MM.1S (cell line): ENCODE results near the gene ACBD6.

Experiments used
- DNase-seq: peaks from one replicate; pipeline ENCODE4 v3.0.0-alpha.2; 2015
- H2AFZ ChIP-seq: fragments of 300-600 bp; sonication (generic); 2 replicates; pipeline ENCODE4 v1.6.0; 2016; ENCODE audit warnings: antibody characterized with exemption, low read length
- H3F3A ChIP-seq: fragments of 300-600 bp; sonication (generic); 2 replicates; pipeline ENCODE4 v1.6.1; 2016; ENCODE audit warnings: mild to moderate bottlenecking, antibody characterized with exemption, low read length, moderate library complexity, mixed read lengths; ENCODE audit not compliant: insufficient read depth
- H3K27ac ChIP-seq: fragments of 300-600 bp; sonication (generic); 2 replicates; pipeline ENCODE4 v1.5.1; 2016; ENCODE audit warnings: mild to moderate bottlenecking, low read length
- H3K27me3 ChIP-seq: fragments of 300-600 bp; sonication (generic); replicated peaks from 2 replicates; pipeline ENCODE4 v1.6.0; 2016; ENCODE audit warnings: low read length; ENCODE audit not compliant: insufficient read depth
- H3K36me3 ChIP-seq: fragments of 300-600 bp; sonication (generic); replicated peaks from 2 replicates; pipeline ENCODE4 v1.6.1; 2016; ENCODE audit warnings: mild to moderate bottlenecking, low read length, mixed read lengths; ENCODE audit not compliant: insufficient read depth
- H3K4me1 ChIP-seq: fragments of 300-600 bp; sonication (generic); 2 replicates; pipeline ENCODE4 v1.6.1; 2016; ENCODE audit warnings: low read length, mixed read lengths
- H3K4me2 ChIP-seq: fragments of 300-600 bp; sonication (generic); 2 replicates; pipeline ENCODE4 v1.6.0; 2016; ENCODE audit warnings: low read depth, low read length
- H3K4me3 ChIP-seq: fragments of 300-600 bp; sonication (generic); 2 replicates; pipeline ENCODE4 v1.5.1; 2016; ENCODE audit warnings: low read length, mixed read lengths
- H3K79me2 ChIP-seq: fragments of 300-600 bp; sonication (generic); 2 replicates; pipeline ENCODE4 v1.6.1; 2016; ENCODE audit warnings: mixed run types, low read length, mixed read lengths
- H3K9ac ChIP-seq: fragments of 300-600 bp; sonication (generic); 2 replicates; pipeline ENCODE4 v1.6.1; 2016; ENCODE audit warnings: low read length, mixed read lengths
- H3K9me2 ChIP-seq: fragments of 300-600 bp; sonication (generic); replicated peaks from 2 replicates; pipeline ENCODE4 v1.6.1; 2016; ENCODE audit warnings: mild to moderate bottlenecking, low read length, mixed read lengths; ENCODE audit not compliant: insufficient read depth
- H3K9me3 ChIP-seq: fragments of 300-600 bp; sonication (generic); replicated peaks from 2 replicates; pipeline ENCODE4 v1.6.1; 2016; ENCODE audit warnings: mild to moderate bottlenecking, low read length, mixed read lengths; ENCODE audit not compliant: insufficient read depth
- H4K20me1 ChIP-seq: fragments of 300-600 bp; sonication (generic); 2 replicates; pipeline ENCODE4 v1.6.1; 2016; ENCODE audit warnings: mild to moderate bottlenecking, low read length, moderate library complexity, mixed read lengths; ENCODE audit not compliant: insufficient read depth
- EZH2 ChIP-seq: fragments of 300-600 bp; sonication (generic); optimal IDR thresholded peaks from 2 replicates; pipeline ENCODE3; 2017; ENCODE audit warnings: low read depth, mild to moderate bottlenecking, antibody characterized with exemption, low read length, mixed read lengths
- EZH2phosphoT487 ChIP-seq: fragments of 300-600 bp; sonication (generic); IDR thresholded peaks from 2 replicates; pipeline ENCODE4 v1.6.1; 2018; ENCODE audit warnings: antibody characterized with exemption, low read length
- TF ChIP-seq, protein P1 (sequence below): fragments of 300-600 bp; sonication (generic); IDR thresholded peaks from 2 replicates; pipeline ENCODE4 v1.5.1; 2016; ENCODE audit warnings: antibody characterized with exemption, low read length, mixed read lengths

The ACBD6 gene

DNA sequence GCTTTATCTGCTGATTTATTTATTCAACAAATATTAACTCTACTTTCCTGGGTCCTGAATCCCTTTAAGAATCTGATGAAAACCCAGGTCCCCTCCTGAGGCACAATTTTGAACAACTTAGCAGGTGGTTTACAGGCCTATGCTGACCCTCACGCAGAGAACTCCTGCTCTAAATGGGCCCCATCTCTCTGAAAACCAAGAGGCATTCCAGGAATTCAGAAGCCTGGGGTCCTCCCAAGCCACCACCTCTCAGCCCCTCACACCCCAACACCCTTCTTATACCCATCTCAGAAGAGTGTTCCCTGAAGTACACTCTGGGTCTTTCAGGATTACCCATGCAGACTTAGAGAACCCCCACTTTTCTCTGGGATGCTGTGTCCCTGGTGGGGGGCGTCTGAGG, 237.8 kb downstream of the ACBD6 start:
- Histone ChIP-seq H3K27me3 (no peaks in the 10 kb centered on the region), H3K27ac (no peak overlapping the region), H3K4me2 (no peak overlapping the region), H3K9me3 (no peaks in the 10 kb centered on the region), H3K9ac (no peak overlapping the region), H3F3A (no peaks in the 10 kb centered on the region), H3K9me2 (no peaks in the 10 kb centered on the region), H3K79me2 (no peaks in the 10 kb centered on the region), H2AFZ (no peak overlapping the region), H4K20me1 (no peaks in the 10 kb centered on the region), H3K4me3 (no peak overlapping the region), H3K4me1 (no peaks in the 10 kb centered on the region), H3K36me3 (no peaks in the 10 kb centered on the region)
- no peak for DNase-seq
- TF ChIP-seq EZH2 (no peak), EZH2phosphoT487 (no peak)

DNA sequence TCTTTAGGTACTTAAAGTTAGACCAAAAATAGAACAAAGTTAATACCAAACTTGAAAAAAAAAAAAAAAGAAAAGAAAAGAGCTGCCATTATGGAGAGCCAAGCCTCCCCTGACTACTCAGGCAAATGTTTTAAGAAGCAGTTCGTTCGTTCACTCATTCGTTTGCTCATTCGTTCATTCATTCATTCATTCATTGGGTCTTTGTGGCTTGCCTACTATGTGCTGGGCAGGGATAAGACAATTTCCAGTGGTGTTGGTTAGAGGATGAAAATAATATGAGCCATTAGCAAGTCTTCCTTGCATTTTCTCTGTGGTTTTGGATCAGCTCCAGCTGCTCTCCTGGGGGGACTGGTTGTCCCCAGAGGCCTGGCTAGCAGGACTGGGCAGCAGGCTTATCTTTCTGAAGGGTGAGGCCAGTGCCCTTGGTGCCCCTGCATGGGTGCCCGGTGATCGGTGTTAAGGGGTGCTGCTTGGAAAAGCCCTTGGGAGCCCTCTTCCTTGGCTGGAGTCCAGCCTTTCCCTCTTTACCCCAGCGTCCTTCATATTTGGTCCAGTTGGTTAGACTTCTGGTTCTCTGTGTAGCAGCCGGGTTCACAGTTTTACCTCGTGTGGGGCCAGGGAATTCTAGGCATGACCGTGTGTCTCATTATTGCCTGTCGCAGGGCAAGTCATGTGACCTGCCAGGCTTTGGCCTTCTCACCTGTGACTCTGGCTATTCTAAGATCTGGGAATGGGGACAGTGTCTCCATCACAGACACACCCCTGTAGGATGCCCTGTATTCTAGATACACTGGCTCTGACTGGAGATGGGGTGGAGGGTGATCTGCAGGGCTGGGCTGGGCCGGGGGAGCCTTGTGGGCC, 239.5 kb downstream of the ACBD6 start:
- H3K27ac ChIP-seq, result no peak overlapping the region
- no peak for DNase-seq
- no peaks in the 10 kb centered on the region for H3F3A ChIP-seq
- H4K20me1 ChIP-seq, result no peaks in the 10 kb centered on the region
- H3K4me3 ChIP-seq, result no peak overlapping the region
- H3K27me3 ChIP-seq, result no peaks in the 10 kb centered on the region
- no peak overlapping the region for H3K4me2 ChIP-seq
- no peaks in the 10 kb centered on the region for H3K9me3 ChIP-seq
- TF ChIP-seq EZH2 (no peak), EZH2phosphoT487 (no peak)
- TF ChIP-seq, protein P1, sequence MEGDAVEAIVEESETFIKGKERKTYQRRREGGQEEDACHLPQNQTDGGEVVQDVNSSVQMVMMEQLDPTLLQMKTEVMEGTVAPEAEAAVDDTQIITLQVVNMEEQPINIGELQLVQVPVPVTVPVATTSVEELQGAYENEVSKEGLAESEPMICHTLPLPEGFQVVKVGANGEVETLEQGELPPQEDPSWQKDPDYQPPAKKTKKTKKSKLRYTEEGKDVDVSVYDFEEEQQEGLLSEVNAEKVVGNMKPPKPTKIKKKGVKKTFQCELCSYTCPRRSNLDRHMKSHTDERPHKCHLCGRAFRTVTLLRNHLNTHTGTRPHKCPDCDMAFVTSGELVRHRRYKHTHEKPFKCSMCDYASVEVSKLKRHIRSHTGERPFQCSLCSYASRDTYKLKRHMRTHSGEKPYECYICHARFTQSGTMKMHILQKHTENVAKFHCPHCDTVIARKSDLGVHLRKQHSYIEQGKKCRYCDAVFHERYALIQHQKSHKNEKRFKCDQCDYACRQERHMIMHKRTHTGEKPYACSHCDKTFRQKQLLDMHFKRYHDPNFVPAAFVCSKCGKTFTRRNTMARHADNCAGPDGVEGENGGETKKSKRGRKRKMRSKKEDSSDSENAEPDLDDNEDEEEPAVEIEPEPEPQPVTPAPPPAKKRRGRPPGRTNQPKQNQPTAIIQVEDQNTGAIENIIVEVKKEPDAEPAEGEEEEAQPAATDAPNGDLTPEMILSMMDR, result no peak
- no peaks in the 10 kb centered on the region for H3K36me3 ChIP-seq
- H3K4me1 ChIP-seq, result no peaks in the 10 kb centered on the region
- H3K9me2 ChIP-seq, result no peaks in the 10 kb centered on the region
- no peaks in the 10 kb centered on the region for H3K79me2 ChIP-seq
- H2AFZ ChIP-seq, result no peak overlapping the region
- no peak overlapping the region for H3K9ac ChIP-seq

- Histone ChIP-seq H3K9me2 (no peaks in the 10 kb centered on the region), H3K9me3 (no peaks in the 10 kb centered on the region), H3K4me2 (no peak overlapping the region), H3K4me1 (no peaks in the 10 kb centered on the region), H3K27me3 (no peaks in the 10 kb centered on the region), H4K20me1 (no peaks in the 10 kb centered on the region), H2AFZ (no peak overlapping the region), H3K9ac (no peak overlapping the region), H3K36me3 (no peaks in the 10 kb centered on the region), H3K79me2 (no peaks in the 10 kb centered on the region), H3K4me3 (no peak overlapping the region), H3F3A (no peaks in the 10 kb centered on the region), H3K27ac (no peak overlapping the region)
- DNase-seq, result no peak
- TF ChIP-seq EZH2, result no peak
- TF ChIP-seq, protein P1, result no peak
- TF ChIP-seq EZH2phosphoT487, result no peak
Observed at GRCh38 chr1:180261524-180262155, 240.7 kb downstream of the ACBD6 start.

GRCh38 chr1:180261030-180261429, 241.3 kb downstream of the ACBD6 start:
- Histone ChIP-seq H3K27ac (no peak overlapping the region), H3K36me3 (no peaks in the 10 kb centered on the region), H3K79me2 (no peaks in the 10 kb centered on the region), H3K9me2 (no peaks in the 10 kb centered on the region), H3K4me2 (no peak overlapping the region), H3K27me3 (no peaks in the 10 kb centered on the region), H2AFZ (no peak overlapping the region), H4K20me1 (no peaks in the 10 kb centered on the region), H3K9me3 (no peaks in the 10 kb centered on the region), H3K4me1 (no peaks in the 10 kb centered on the region), H3F3A (no peaks in the 10 kb centered on the region), H3K4me3 (no peak overlapping the region), H3K9ac (no peak overlapping the region)
- no peak for DNase-seq
- TF ChIP-seq EZH2 (no peak), EZH2phosphoT487 (no peak)
- TF ChIP-seq, protein P1, result no peak
